Stimulated activated CD4-positive, alpha-beta T cell treated with anti-CD3 and anti-CD28 coated beads, Interleukin-2, amount 100 ng/mL, for 24 hours (primary cell): Measurements from ENCODE around the gene OR2B3.
A peak's percentile ranks its signal among the peaks of the same experiment; 100 is the strongest.
"Not testable (repeated sequence)": the region's sequence is repeated elsewhere in the genome, so short reads cannot be mapped to it uniquely, and the experiment has no call there.

Experiments used
- DNase-seq, 2 donors: peaks; one replicate each; pipeline ENCODE4 v3.0.0-alpha.2; 2020

OR2B3 gene, protein sequence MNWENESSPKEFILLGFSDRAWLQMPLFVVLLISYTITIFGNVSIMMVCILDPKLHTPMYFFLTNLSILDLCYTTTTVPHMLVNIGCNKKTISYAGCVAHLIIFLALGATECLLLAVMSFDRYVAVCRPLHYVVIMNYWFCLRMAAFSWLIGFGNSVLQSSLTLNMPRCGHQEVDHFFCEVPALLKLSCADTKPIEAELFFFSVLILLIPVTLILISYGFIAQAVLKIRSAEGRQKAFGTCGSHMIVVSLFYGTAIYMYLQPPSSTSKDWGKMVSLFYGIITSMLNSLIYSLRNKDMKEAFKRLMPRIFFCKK

DNA sequence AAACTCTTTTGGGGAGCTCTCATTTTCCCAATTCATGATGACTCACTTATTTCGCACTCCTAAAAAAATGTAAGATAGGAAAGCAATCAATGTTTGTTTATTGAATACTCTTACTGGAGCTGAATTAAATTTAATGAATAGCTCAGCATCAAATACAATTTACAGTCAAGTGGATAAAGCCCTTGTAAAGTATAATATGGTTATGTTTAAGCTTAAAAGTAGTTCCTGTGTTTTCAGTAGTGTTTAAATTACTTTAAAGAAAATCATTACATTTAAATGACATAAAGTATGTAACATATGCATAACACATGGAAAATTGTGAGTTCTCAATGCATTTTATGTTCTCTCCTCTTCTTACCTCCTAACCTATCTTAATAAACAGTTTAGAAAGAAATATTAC, at the start of gene OR2B3:
TSS of gene OR2B3 (minus strand) at position 101 of the 400 bp plus-strand sequence. CDS start at position 36, 65 bp downstream.
- DNase-seq, result no peak

DNA sequence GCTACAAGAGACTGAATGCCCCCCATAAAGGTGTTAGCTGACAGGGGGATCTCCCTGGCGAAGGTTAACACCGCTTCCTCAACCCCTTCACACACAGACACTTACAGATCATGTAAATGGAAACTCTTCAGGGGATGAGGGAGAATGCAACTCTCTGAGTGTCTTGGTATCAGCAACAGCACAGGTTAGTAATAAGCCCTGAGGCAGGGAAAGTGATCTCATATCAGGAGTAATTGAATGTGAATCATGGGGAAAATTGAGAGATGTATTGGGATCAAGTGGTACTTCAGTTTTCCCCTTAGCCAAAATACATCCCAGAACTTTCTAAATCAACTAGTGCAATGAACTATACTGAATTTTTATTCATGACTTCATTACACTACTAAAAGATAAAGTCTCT, 44.6 kb upstream of the OR2B3 start:
- DNase-seq, result no peak

DNA sequence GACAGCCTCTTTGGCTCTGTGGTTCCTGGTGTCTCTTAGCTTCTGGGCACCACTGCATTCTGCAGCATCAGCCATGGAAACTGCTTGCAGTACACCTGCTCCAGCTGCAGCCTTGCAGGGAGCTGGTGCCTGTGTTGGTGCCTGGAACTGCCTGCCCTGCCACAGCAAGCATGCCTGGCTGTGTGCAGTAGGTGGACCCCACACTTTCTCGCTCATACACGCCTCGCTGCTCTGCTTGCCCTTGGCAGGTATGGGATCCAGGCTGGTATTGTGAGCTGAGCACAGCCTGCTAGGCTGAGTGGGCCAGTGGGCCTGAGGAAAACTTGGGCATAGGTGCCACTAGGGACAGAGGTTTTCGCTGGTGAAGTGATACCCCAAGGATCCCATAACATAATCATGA, 43.5 kb upstream of the OR2B3 start:
- no peak for DNase-seq

DNA sequence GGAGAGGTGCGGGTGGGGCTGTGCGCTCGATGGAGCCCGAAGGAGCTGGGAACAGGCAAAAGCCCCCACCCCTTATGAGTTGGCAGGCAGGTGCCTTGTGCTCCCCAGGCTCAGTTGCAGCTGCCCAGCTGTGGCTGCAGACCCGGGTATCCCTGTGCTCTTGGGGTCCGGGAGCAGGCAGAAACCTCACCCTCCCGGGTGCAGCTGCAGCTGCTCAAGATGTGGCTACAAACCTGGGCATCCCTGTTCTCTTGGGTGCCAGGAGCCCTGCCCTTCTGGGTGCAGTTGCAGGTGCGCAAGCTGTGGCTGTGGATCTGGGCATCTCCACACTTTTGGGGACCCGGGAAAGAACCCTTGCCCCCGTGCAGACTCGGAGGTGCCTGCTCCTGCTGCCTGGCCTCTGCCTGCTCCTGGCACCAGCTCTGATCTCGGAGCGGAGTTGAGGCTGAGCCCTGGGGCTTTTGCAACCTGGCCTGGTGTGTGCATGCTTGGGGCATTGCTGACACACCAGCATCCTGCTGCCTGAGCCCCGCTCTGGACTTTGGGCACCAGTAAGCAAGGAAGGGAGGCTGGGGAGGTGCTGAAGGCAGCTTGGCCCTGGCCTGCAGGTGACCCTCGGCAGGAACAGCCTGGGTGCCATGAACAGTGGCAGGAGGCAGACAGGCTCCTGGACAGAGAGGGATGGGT, 42.4 kb upstream of the OR2B3 start:
- no peak for DNase-seq

DNA sequence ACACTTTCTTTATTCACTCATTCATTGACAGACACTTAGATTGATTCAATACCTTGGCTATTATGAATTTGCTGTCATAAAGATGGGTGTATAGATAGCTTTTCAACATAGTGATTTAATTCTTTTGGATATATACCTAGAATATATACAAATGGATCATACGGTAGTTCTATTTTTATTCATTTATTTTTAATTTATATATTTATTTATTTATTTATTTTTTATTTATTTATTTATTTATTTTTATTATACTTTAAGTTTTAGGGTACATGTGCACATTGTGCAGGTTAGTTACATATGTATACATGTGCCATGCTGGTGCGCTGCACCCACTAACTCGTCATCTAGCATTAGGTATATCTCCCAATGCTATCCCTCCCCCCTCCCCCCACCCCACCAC, 27.9 kb upstream of the OR2B3 start:
- DNase-seq, result not testable (repeated sequence)

DNA sequence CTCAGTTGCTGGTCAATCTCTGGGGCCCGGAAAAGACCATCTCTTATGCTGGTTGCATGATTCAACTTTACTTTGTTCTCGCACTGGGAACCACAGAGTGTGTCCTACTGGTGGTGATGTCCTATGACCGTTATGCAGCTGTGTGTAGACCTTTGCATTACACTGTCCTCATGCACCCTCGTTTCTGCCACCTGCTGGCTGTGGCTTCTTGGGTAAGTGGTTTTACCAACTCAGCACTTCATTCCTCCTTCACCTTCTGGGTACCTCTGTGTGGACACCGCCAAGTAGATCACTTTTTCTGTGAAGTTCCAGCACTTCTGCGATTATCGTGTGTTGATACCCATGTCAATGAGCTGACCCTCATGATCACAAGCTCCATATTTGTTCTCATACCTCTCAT, 25.0 kb upstream of the OR2B3 start:
- DNase-seq, result peak in 1 of 2 donors; percentile 2

DNA sequence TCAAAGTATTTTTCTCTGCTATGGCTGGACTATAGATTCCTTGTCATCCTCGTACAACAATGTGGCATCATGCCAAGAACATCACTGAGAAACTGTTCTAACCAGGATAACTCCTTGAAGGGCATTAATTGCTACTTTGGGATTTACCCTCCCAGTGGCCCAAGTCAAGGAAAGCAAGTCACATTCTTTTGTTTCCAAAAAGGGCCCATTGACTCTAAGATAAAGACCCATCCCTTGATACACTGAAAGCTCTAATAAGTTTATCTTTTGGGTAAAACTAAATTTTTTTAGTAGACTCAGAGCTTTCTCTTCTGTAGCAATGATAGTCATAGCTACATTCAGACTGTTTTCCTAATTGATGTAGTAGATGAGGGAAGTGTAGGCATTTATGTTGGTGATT, 20.6 kb upstream of the OR2B3 start, which contains the start of gene OR2J3:
TSS of gene OR2J3 (plus strand) at position 301 of the 400 bp plus-strand sequence. CDS start 3,833 bp downstream, outside the sequence.
- DNase-seq, result no peak

DNA sequence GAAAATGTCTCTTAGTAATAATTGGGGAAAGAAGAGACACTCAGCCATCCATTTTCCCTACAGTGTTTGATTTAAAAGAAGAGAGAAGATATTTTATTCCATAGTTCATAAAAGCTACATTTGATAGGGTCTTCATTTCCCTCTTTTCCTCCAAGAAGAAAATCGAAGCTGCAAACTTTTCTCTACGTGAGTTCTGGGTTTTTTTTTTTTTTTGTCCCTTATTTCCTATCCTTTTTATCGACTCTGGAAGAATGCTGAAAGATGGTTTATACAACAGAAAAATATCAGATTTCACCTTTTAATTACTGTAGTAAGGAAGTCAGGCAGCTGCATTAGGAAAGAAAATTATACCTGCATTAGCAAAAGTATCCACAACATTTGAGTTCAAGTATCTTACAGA, 12.1 kb upstream of the OR2B3 start, which contains the start of gene OR2J1:
TSS of gene OR2J1 (plus strand) at position 301 of the 400 bp plus-strand sequence. CDS start 1,453 bp downstream, outside the sequence.
- no peak for DNase-seq

DNA sequence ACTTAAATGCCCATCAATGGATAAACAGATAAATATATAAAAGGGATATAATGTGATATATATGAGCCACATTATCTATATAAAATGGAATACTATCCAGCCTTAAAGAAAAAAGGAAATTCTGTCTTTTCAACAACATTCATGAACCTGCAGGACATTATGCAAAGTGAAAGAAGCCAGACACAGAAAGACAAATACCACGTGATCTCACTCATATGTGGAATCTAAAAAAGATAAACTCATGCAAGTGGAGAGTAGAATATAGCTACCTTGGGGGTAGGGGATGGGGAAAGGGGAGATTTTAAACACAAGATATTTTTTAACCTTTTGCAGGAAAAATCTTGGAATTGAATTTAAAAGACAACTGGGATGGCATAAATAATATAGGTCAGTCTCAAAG, 10.7 kb upstream of the OR2B3 start:
- DNase-seq, result no peak

DNA sequence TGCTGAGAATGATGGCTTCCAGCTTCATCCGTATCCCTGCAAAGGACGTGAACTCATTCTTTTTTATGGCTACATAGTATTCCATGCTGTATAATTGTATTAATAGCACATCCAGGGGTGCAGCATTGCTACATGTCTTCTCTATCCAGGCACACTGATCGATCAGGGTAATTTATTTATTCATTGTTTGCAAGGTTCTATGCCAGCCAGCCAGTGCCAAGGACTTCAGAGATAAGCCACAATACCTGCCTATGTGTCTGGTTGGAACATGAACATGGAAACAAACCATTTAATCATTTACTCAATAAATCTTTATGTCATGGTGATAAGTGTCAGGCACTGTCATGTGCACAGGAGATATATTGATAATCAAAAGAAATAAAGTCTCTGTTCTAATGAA, 5.8 kb upstream of the OR2B3 start:
- no peak for DNase-seq

DNA sequence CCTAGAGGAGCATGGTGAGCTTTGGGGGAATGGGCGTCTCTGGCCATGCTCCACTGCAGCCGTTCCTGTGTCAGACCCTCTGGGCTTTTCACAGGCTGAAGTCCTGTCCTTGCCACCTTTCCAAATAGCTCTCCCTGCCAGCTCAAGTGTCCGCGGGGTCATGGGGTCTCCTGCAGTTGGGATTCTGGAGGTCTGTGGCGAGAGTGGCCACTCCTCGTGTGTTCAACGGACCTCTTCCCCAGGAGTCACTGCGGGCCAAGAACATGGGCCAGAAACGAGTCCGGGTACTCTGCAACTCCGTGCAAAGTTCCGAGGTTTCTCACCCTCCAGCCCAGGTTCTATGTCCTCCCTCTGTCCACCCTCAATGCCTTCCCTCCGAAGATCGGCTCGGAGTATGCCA, 4.7 kb downstream of the OR2B3 start:
- DNase-seq, result no peak

DNA sequence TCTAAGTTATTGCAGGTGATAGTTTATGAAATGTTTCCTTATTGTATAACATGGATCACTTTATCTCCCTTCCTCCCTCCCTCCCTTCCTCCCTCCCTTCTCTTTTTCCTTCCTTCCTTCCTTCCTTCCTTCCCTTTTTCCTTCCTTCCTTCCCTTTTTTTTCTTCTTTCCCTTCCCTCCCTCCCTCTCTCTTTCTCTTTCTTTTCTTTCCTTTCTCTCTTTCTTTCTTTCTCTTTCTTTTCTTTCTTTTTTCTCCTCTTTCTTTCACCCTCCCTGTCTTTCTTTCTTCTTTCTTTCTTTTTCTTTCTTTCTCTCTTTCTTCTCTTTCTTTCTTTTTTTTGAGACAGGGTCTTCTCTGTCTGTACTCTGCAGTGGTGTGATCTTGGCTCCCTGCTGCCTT, 5.8 kb downstream of the OR2B3 start:
- DNase-seq, result no peak

DNA sequence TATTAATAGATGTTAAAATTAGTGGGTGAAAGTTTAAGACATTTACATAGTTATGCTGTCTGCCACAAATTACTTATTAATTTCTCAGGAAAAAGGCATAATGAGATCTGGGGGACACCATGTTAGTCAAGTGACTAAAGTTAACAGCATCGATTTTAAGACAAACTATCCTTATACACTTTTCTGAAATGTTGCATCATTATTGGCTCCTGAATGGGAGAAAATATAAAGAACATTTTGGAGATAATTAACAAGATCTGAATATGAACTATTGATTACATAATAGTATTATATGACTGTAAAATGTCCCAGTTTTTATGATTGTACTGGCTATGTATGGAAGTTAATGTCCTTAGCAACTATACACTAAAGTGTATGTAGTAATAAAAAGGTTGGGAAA, 7.9 kb downstream of the OR2B3 start:
- no peak for DNase-seq

DNA sequence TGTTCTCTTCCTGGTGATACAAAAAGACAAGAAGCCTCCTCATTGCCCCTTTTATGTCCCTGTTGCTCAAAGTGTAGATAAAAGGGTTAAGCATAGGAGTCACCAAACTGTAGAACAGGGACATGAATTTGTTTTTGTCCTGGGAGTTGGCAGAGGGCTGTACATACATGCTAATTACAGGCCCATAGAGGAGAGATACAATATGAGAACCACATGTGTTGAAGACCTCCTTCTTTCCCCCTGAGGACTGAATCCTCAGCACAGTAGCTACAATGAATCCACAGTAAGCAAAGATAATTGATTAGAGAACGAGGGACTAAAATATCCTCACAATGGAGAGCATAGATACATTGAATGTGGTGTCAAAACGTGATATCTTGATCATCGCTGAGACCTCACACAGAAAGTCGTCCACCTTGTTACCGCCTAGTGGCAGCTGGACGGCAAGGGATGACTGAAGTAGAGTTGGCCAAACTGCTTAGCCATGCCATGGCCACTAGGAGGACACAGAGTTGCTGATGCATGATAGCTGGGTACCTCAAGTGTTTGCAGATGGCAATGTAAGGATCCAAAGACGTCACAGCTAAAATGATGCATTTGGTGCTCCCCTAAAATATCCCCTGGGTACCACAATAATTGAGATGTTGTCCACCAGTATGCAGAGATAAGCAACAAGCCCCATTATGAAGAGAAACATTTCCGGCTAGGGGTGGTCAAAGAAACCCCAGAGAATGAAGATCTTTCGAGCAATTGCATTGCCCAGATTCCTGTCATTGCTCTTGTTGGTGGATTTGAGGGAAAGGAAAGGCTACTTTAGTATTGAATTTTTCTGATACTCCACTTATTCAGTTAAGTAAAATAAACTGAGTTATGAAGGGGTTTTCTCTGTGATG, 15.0 kb downstream of the OR2B3 start:
- peak in 1 of 2 donors; percentile 3 for DNase-seq

DNA sequence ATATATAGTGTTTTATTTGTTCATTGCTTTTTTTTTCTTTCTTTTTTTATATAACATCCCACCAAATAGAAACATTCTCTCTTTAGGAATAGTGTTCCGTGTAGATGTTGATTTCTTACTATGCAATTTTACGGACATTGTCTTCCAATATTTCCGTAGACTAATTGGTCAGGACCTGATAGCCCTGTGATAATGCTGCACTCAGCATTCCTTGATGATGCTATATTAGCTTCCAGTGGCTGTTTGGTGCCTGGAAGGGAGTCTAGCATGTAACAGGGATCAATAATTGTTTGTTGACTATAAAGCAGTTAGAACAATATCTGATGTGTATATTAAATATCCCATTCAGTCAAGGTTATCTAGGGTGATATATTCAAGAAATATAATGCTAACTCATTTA, 35.4 kb downstream of the OR2B3 start:
- no peak for DNase-seq

DNA sequence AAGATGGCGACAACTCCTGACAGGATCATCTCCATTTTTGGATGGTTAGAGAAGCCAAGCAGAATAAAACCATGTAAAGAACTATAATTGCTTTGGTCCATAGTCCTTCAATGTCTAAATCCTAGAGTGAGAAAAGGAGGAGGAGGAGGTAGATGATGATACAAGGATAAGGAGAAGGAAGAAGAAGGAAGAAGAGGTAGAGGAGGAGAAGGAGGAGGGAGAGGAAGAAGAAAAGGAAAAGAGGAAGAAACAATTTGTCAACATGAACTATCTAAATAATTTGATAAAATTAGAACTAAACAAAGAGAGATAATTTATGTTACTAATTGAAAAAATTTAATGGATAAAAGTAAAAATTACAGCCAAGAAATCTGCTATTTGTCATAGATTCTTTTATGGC, 42.0 kb downstream of the OR2B3 start, which contains the start of gene OR2W1:
TSS of gene OR2W1 (minus strand) at position 101 of the 400 bp plus-strand sequence. CDS start at position 101, 0 bp downstream.
- DNase-seq, result no peak
